Right cardiac atrium (tissue), 5 donors: ENCODE measurements around the gene TEAD1. TPM values are rescaled to one million over a fixed set of nuclear protein-coding genes. Genes with fewer than 3 reads are reported as not detected.

Experiments
- ATAC-seq, 2 donors: fragments of 200-7000 bp; cut with Tn5 transposase; one replicate each; pipeline versions ENCODE4 v1.8.0 to v1.9.1; 2020; ENCODE audit warnings: moderate library complexity in 2 of 2, mild to moderate bottlenecking in 1 of 2
- DNase-seq, 3 donors: peaks; one replicate each; pipeline ENCODE4 v3.0.0-alpha.2; 2020
- H3K27ac ChIP-seq: one replicate; pipeline ENCODE4 v1.5.1; 2013; ENCODE audit warnings: mild to moderate bottlenecking, low read length, control low read depth, moderate library complexity
- H3K27me3 ChIP-seq: one replicate; pipeline ENCODE4 v1.6.1; 2013; ENCODE audit not compliant: control insufficient read depth, insufficient read depth
- H3K4me1 ChIP-seq: one replicate; pipeline ENCODE4 v1.6.1; 2013; ENCODE audit warnings: low read length; ENCODE audit not compliant: control insufficient read depth, insufficient read depth
- H3K4me3 ChIP-seq: one replicate; pipeline ENCODE4 v1.5.1; 2013; ENCODE audit warnings: low read length, control low read depth
- H3K9me3 ChIP-seq: one replicate; pipeline ENCODE4 v1.6.1; 2013; ENCODE audit warnings: low read length; ENCODE audit not compliant: control insufficient read depth
- WGBS: extraction: QIAGEN DNeasy Blood & Tissue Kit; methylation state at CpG from one replicate; pipeline ENCODE4 v1.1.7; 2013; 5-methylcytosine and 5-hydroxymethylcytosine counted together
- intact Hi-C, 4 donors: fragments of 100-400 bp; cut with DNase I; formaldehyde crosslinking; loops; one replicate each; pipeline versions ENCODE4 v1.11.0 to v1.14.0; 2022 to 2023
- polyA plus RNA-seq: library from polyadenylated mRNA; stranded (reverse); fragments of 200-250 nt; gene quantifications from one replicate; pipeline ENCODE4 v1.2.3, GENCODE V29; 2013
- total RNA-seq, 4 donors: library from RNA; stranded (reverse); fragmentation: NEBNext Ultra II Directional; extraction: Animal tissue kit (Norgen Biotek cat#: 25700); gene quantifications; one replicate each; pipeline ENCODE4 v1.2.1, GENCODE V29; 2021
- donor health status: healthy with polysubstance abuse.
- donor health status: DM: no; HTN: yes; CAD: no.
- donor health status: DM: no; HTN: no; CAD: no.
- donor health status: DM: no; HTN: yes; CAD: no; lungs with severe emphysema.
- donor health status: DM: yes; HTN: yes; CAD: no.

Gene TEAD1
- total and polyA plus RNA-seq, 5 donors = 19.7 to 105 (median 96.5) TPM

DNA sequence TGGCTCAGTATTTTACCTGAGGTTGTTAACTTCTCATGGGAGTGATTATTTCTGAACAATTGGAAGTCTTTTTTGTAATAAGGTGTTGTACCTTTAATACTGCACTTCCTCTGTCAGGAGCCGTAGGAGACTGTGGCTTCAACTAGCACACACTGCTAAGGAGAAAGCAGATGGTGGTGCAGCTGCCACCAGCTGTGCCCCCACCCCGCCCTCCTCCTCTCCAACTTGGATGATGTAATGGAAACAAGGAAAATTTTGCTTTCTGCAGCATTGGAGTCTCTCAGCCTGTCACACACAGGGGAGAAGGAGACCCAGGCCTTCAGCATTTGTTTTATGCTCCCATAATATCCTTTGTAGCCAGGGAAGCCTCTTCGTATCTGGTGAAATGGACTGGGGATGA is 91.2 kb downstream of the TEAD1 start:
- peak; percentile 34 to 55 for ATAC-seq
- Histone ChIP-seq H3K9me3 (no peaks in the 10 kb centered on the region), H3K4me1 (peaks cover 14% of the 10 kb centered on the region), H3K4me3 (no peak overlapping the region), H3K27ac (no peak overlapping the region), H3K27me3 (no peaks in the 10 kb centered on the region)
- intact Hi-C loops = no loop called here
- DNase-seq = peak; percentile 31 to 68 (median 68)
- WGBS = 51% methylated on average over 3 of the region's 3 CpGs

DNA sequence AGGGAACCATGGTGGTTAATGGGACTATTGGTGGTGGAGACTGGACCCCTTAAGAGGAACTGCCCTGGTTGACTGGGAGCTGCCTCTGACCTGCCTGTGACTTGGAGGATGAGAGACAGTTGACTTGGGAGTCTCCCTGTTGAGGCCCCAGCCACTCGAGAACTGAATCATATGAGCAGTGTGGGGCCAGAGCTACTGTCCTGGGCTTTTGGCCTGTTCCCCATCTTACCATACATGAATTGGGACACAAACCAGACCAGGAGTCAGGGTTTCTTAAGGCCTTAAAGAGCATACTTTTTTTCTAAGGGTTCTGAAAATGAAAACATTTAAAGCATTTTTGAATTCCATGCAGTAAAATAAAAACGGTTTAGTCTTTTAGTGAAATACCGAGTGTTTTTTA is 92.8 kb downstream of the TEAD1 start:
- H3K27me3 ChIP-seq = no peaks in the 10 kb centered on the region
- peaks cover 19% of the 10 kb centered on the region for H3K4me1 ChIP-seq
- ATAC-seq (no peak), DNase-seq (no peak)
- H3K4me3 ChIP-seq = no peak overlapping the region
- intact Hi-C loops = no loop called here
- WGBS = 73% methylated on average over 3 of the region's 3 CpGs
- H3K9me3 ChIP-seq = no peaks in the 10 kb centered on the region
- no peak overlapping the region for H3K27ac ChIP-seq

DNA sequence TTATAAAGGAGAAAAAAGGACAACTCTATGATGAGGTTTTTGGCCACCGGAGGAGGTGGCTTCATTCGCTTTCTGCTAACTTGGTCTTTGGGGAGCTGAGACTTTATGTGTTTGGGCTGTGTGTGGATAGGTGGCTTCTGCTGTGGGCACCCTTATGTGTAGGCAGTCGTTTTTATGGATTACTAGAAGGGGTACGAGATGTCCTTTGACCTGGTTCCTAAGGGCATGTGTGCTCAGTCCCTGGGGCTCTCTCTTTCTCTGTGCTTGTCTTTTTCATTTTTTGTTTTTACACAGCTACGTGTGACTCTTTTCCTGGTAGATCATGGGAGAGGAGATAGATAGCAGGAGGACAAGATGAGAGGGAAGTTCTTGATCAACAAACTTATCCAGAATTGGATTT is 93.4 kb downstream of the TEAD1 start:
- H3K4me3 ChIP-seq = no peak overlapping the region
- H3K4me1 ChIP-seq = peaks cover 19% of the 10 kb centered on the region
- DNase-seq (no peak), ATAC-seq (no peak)
- no peak overlapping the region for H3K27ac ChIP-seq
- no peaks in the 10 kb centered on the region for H3K9me3 ChIP-seq
- 76% methylated on average over 5 of the region's 5 CpGs for WGBS
- no peaks in the 10 kb centered on the region for H3K27me3 ChIP-seq
- intact Hi-C loops = no loop called here

DNA sequence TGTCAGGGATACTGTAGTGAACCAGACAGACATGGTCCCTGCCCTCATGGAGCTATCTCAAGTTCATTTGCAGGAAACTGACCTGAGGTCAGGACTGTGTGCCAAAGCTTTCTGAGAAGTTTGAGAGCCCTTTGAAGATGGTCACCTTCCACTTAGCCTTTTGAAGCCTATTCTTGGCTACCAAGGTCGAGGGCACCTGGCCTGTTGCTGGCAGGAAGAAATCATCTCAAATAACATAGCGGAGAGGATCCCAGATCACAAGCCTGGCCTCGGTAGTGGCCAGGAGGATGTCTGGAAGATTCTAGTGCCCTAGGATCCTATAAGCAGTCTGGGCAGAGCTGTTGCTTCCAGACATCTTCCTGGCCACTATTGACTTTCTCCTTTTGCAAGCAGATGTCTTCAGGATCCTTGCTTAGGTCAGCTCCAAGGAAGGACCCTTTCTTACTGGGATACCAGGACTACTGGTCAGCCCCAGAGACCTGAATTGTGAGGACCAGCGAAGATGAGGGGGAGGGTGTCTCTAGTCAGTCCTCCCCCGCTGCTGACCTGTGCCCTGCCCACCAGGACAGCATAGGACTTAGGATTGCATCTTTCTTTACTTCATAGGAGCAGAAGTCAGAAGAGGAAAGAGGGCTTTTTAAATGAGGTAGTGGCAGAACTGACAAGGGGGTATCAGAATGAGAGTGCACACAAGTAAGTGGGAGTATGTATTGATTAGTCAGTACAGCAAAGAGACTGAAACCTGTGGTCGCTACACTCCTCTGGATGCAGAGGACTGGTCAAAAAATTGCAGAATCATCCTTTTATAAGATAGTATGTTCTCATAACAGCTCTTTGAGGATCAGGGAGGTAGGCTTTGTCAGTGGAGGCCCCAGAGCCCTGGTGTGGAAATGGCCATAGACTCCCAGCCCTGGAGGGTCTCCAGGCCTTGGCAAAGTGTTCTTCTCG is 94.8 kb downstream of the TEAD1 start:
- Histone ChIP-seq H3K27ac (peak overlapping the region; percentile 17), H3K9me3 (no peaks in the 10 kb centered on the region), H3K4me3 (no peak overlapping the region), H3K4me1 (peaks cover 19% of the 10 kb centered on the region), H3K27me3 (no peaks in the 10 kb centered on the region)
- no peak for DNase-seq
- WGBS = 80% methylated on average over 7 of the region's 7 CpGs
- ATAC-seq = no peak
- intact Hi-C loops = no loop called here

DNA sequence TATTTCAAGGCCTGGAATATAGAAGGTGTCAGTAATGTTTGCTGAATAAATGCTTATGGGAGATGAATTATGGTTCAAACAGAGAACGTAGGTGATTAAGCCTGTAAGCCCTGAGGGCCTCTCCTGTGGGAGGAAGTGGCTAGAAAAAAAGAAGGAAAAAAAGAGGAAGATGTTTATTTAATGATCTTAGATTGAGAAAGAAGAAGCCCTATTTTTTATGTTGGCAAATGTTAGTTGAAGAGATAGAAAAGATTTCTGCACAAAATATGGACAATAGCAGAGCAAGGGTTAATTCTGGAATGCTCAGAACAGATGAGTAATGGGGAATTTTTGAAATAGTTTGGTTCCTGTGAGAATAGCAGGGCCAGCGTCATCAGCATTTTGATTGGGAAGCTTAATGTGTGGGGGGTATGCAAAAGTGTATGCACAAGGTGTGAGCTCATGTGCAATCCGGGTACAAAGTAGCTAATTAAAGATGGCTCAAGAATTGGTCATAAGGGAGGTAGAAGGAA is 95.7 kb downstream of the TEAD1 start:
- intact Hi-C loops = no loop called here
- Histone ChIP-seq H3K27ac (no peak overlapping the region), H3K4me1 (peaks cover 19% of the 10 kb centered on the region), H3K4me3 (no peak overlapping the region), H3K9me3 (no peaks in the 10 kb centered on the region), H3K27me3 (no peaks in the 10 kb centered on the region)
- 29% methylated on average over 3 of the region's 3 CpGs for WGBS
- no peak for ATAC-seq
- no peak for DNase-seq

DNA sequence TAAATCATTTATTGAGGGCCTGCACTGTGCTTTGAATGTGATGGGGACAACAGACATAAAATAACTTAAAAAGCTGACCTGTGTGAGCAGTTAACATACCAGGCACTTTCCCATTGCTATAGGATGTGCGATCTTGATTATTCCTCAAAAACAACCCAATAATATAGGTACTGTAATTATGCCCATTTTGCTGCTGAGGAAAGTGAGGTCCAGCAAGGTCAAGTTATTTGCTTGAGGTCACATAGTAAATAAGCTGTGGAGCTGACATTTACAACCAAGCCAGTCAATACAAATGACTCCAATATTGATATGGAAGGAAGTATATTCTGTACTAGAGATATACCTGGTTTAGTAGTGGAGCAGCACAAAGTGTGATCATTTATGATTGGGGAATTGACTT is 96.2 kb downstream of the TEAD1 start:
- intact Hi-C loops = no loop called here
- WGBS = 95% methylated on average over 1 of the region's 1 CpG
- Histone ChIP-seq H3K4me1 (peaks cover 22% of the 10 kb centered on the region), H3K9me3 (no peaks in the 10 kb centered on the region), H3K27ac (no peak overlapping the region), H3K4me3 (no peak overlapping the region), H3K27me3 (no peaks in the 10 kb centered on the region)
- DNase-seq (no peak), ATAC-seq (no peak)

DNA sequence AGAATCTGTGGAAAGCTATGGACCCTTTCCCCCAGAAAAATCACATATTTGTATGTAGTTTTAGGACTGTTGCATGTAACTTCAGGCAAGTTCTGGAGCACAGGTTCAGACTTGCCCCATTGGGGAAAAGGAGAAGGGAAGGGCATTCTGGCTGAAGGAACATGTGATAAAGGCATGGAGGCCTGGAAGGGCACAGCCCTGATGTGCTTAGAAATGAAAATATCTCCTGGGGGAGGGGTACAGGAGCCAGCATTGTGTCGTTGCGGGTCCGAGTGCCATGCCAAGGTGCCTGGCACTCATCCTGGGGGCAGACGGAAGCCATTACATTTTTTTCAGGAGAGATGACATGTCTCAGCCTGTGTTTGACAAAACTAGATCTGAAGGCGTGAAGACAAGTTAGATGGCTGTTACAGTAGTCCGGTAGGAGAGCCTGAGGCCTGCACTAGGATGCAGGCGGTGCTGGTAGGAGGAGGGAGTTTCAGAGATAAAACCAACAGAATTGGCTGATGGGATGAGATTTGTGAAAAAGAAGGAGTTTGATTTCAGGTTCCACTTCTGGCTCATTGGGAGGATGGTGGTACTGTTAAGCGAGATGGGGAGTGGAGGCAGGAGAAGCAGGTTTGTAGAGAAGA is 96.9 kb downstream of the TEAD1 start:
- intact Hi-C loops = no loop called here
- 69% methylated on average over 8 of the region's 8 CpGs for WGBS
- no peaks in the 10 kb centered on the region for H3K27me3 ChIP-seq
- H3K4me1 ChIP-seq = peaks cover 25% of the 10 kb centered on the region
- DNase-seq = no peak
- H3K4me3 ChIP-seq = no peak overlapping the region
- no peak for ATAC-seq
- peak overlapping the region; percentile 34 for H3K27ac ChIP-seq
- no peaks in the 10 kb centered on the region for H3K9me3 ChIP-seq

DNA sequence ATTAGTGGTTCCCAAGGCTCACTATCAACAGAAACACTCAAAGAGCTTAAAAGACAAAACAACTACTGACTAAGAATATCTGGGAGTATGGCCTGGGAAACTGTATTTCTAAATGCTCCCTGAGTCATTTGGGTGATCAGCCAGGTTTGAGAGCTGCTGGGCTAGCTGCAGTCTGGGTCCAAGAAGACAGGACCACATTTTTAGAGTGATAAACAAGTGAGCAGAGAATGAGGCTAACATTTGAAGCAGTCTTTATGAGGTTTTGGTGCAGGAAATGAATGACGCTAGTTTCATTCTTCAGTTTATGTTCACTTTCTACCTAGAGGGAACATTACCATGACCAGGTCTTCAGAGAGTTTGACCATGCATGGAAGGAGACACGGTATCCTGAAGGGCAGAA is 97.7 kb downstream of the TEAD1 start:
- H3K4me1 ChIP-seq = peaks cover 25% of the 10 kb centered on the region

DNA sequence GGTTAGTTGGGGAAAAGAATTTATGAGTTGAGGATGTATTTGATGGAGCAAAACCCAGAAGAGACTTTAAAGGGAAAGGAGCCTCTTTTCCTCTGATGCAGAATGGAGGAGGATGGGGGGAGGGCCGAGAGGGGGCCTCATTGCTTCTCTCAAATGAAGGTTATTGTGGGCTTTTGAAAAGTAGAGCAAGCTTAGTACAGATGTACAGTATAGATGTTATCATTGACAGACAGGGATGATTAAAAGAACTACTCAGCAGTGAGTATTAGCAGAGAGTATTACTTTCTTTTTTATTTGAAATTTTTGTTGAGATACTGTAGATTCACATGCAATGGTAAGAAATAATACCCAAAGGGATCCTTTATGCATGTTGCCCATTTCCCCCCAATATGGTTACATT is 98.1 kb downstream of the TEAD1 start:
- Histone ChIP-seq H3K4me3 (no peak overlapping the region), H3K27me3 (no peaks in the 10 kb centered on the region), H3K9me3 (no peaks in the 10 kb centered on the region), H3K27ac (no peak overlapping the region), H3K4me1 (peaks cover 25% of the 10 kb centered on the region)
- WGBS = 91% methylated on average over 1 of the region's 1 CpG
- ATAC-seq (no peak), DNase-seq (no peak)
- intact Hi-C loops = no loop called here

More for the DNA sequence above, 97.7 kb downstream of the TEAD1 start:
- H3K4me3 ChIP-seq = no peak overlapping the region
- no peaks in the 10 kb centered on the region for H3K27me3 ChIP-seq
- intact Hi-C loops = no loop called here
- no peak for ATAC-seq
- H3K27ac ChIP-seq = no peak overlapping the region
- no peaks in the 10 kb centered on the region for H3K9me3 ChIP-seq
- no peak for DNase-seq
- WGBS = 81% methylated on average over 2 of the region's 2 CpGs

DNA sequence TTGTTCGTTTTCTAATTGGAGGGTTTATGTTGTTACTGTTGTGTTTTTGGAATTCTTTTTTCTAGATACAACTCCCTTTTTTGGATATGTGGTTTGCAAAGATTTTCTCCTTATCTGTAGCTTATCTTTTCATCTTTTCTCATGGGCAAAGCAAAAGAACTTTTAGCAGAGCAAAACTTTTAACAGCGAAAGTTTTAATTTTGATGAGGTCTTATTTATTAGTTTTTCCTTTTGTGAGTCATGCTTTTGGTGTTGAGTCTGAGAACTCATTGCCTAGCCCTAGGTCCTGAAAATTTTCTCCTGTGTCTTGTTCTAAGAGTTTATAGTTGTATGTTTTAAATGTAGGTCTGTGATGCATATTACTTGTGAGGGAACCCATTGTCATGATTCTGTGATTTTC is 99.4 kb downstream of the TEAD1 start:
- H3K4me3 ChIP-seq = no peak overlapping the region
- peaks cover 20% of the 10 kb centered on the region for H3K4me1 ChIP-seq
- intact Hi-C loops = no loop called here
- WGBS = 85% methylated on average over 2 of the region's 2 CpGs
- H3K27ac ChIP-seq = no peak overlapping the region
- DNase-seq = no peak
- H3K27me3 ChIP-seq = no peaks in the 10 kb centered on the region
- no peaks in the 10 kb centered on the region for H3K9me3 ChIP-seq
- ATAC-seq = no peak

DNA sequence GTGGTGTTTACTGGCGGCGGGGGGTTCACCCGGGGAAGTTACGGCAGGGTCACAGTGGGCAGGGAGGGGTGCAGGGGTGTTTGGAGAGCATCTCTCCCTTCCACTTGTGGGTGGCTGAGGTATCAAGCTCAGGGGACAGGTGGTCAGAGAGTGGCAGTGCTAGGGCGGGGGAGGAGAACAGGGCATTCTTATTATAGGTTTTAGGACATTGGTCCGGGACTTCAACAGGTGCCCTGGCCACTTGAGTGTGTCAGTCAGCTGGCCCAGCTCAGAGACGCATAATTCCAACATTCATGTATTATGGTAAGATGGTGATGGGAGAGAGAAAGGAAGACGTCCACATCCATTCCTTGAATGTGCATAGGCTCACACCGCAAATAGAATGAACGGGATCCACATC is 101.7 kb downstream of the TEAD1 start:
- H3K4me1 ChIP-seq = peaks cover 11% of the 10 kb centered on the region

More for the DNA sequence above, 101.7 kb downstream of the TEAD1 start:
- WGBS = 85% methylated on average over 10 of the region's 10 CpGs
- intact Hi-C loops = no loop called here
- Histone ChIP-seq H3K4me3 (no peak overlapping the region), H3K27me3 (no peaks in the 10 kb centered on the region), H3K27ac (no peak overlapping the region), H3K9me3 (no peaks in the 10 kb centered on the region)
- DNase-seq (no peak), ATAC-seq (no peak)
